ENCODE results near the gene EFNA2. TPM values are rescaled to one million over a fixed set of nuclear protein-coding genes. Genes with fewer than 3 reads are reported as not detected.

EFNA2 gene
- polyA plus RNA-seq, 1 of the 3 experiments (the other 2 are of a cell fraction) = 1.1 TPM

DNA sequence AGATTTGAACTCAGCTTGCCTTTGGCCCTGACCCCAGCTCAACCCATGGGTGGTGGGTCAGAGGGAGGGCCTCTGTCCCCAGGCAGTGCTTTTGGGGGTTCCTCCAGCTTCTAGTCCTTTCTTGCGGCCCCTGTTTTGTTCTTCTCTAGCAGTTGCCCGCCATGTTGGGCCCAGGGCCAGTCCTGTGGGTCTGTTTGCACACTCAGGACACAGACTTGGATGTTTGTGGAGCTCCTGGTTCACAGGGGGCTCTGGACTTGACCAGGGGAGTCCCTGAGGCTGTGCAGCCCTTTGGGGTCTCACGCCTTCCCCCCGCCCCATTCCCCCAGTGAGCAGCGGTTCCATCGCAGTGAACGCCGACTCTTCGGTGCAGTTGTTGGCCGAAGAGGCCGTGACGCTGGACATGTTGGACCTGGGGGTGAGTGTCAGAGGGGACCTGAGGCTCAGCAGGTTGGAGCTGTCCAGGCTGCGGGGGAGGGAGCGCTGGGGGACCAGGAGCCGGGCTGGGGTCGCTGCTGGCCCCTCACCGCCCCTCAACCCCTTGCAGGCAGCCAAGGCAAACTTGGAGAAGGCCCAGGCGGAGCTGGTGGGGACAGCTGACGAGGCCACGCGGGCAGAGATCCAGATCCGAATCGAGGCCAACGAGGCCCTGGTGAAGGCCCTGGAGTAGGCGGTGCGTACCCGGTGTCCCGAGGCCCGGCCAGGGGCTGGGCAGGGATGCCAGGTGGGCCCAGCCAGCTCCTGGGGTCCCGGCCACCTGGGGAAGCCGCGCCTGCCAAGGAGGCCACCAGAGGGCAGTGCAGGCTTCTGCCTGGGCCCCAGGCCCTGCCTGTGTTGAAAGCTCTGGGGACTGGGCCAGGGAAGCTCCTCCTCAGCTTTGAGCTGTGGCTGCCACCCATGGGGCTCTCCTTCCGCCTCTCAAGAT is 41.6 kb upstream of the EFNA2 start:
- CTCF ChIA-PET = interaction anchor here (0.6 to 9.7 kb wide), 51 partner anchors 8 to 660 kb away, joined by 3 to 594 read pairs (median 4); partner anchors contain the start of genes ABCA7, APC2, CFD and CIRBP
- Histone ChIP-seq H3K36me3 (replicated peaks in 1 of 2; ENCODE audit: control insufficient read depth in 1 of 2, insufficient read depth in 2 of 2, low read length in 1 of 2) (no peaks in the 10 kb centered on the region), H3K4me2 (peak overlapping the region; percentile 99), H3K9me3 (no peaks in the 10 kb centered on the region), H4K20me1 (ENCODE audit: insufficient read depth) (0 out of 2 replicates have a peak, but pooled peaks cover 6% of the 10 kb centered on the region), H3K79me2 (ENCODE audit: insufficient read depth) (peaks cover 40% of the 10 kb centered on the region), H3K27me3 (ENCODE audit: insufficient read depth) (no peaks in the 10 kb centered on the region), H3K27ac (ENCODE audit: low read depth in 2 of 2, low read length in 1 of 2) (peak overlapping the region; percentile 47 to 50; a peak in 2 of 4 replicates), H3K4me1 (ENCODE audit: control insufficient read depth in 1 of 2, insufficient read depth in 2 of 2, low read depth in 1 of 2, low read length in 1 of 2) (peaks cover 22 to 49% of the 10 kb centered on the region in 2 experiments; a peak in 3 of 4 replicates), H3K4me3 (ENCODE audit: low read depth in 2 of 2, low read length in 1 of 2) (peak overlapping the region in 1 of 2 experiments; percentile 33; a peak in 1 of 4 replicates), H3F3A (replicated peaks; ENCODE audit: insufficient read depth) (peaks cover 42% of the 10 kb centered on the region), H3K9me2 (no peaks in the 10 kb centered on the region), H3K9ac (no peak overlapping the region), H2AFZ (ENCODE audit: low read depth) (no peak overlapping the region)
- DNase-seq = peak; percentile 86
- POLR2A ChIA-PET = interaction anchor here (0.6 to 2.9 kb wide), 13 partner anchors 9 to 643 kb away, joined by 3 to 110 read pairs (median 5); partner anchors contain the start of genes CIRBP and FAM174C
- WGBS (ENCODE audit: low lambda C conversion rate) = 61% methylated on average over 14 of the region's 33 CpGs
- TF ChIP-seq RFX5 (IDR thresholded peaks at IDR 0.05; ENCODE audit: low read length) (no peak), CHD2 (IDR thresholded peaks at IDR 0.05; ENCODE audit: low read length, partially characterized antibody) (peak; percentile 29), RXRA (IDR thresholded peaks at IDR 0.05; ENCODE audit: borderline replicate concordance, low read depth) (no peak), MEF2A (IDR thresholded peaks at IDR 0.05; ENCODE audit: borderline replicate concordance, low read depth) (no peak), ELF1 (IDR thresholded peaks at IDR 0.05) (no peak), SIN3A (IDR thresholded peaks at IDR 0.05; ENCODE audit: borderline replicate concordance, low read depth, low read length) (peak; percentile 76; the same call in 1 of the 2 replicates), YY1 (IDR thresholded peaks at IDR 0.05; ENCODE audit: low read depth) (no peak), NRF1 (IDR thresholded peaks at IDR 0.05; ENCODE audit: low read depth, low read length) (no peak), SMC3 (IDR thresholded peaks at IDR 0.05; ENCODE audit: low read depth, low read length) (peak; percentile 84), GATA2 (CRISPR knock-in tag; IDR thresholded peaks at IDR 0.05) (no peak), TAF1 (IDR thresholded peaks at IDR 0.05; ENCODE audit: borderline replicate concordance, low read depth, low read length) (no peak; the same call in 1 of the 2 replicates), GABPA (IDR thresholded peaks at IDR 0.05; ENCODE audit: low read depth) (no peak), RAD21 (IDR thresholded peaks at IDR 0.05; ENCODE audit: low read length) (peak; percentile 83), TCF12 (IDR thresholded peaks at IDR 0.05) (no peak), MXI1 (IDR thresholded peaks at IDR 0.05; ENCODE audit: low read depth, low read length) (no peak)
- TF ChIP-seq, protein P1, sequence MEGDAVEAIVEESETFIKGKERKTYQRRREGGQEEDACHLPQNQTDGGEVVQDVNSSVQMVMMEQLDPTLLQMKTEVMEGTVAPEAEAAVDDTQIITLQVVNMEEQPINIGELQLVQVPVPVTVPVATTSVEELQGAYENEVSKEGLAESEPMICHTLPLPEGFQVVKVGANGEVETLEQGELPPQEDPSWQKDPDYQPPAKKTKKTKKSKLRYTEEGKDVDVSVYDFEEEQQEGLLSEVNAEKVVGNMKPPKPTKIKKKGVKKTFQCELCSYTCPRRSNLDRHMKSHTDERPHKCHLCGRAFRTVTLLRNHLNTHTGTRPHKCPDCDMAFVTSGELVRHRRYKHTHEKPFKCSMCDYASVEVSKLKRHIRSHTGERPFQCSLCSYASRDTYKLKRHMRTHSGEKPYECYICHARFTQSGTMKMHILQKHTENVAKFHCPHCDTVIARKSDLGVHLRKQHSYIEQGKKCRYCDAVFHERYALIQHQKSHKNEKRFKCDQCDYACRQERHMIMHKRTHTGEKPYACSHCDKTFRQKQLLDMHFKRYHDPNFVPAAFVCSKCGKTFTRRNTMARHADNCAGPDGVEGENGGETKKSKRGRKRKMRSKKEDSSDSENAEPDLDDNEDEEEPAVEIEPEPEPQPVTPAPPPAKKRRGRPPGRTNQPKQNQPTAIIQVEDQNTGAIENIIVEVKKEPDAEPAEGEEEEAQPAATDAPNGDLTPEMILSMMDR (IDR thresholded peaks at IDR 0.05) = peak; percentile 86
- TF ChIP-seq, protein P2, sequence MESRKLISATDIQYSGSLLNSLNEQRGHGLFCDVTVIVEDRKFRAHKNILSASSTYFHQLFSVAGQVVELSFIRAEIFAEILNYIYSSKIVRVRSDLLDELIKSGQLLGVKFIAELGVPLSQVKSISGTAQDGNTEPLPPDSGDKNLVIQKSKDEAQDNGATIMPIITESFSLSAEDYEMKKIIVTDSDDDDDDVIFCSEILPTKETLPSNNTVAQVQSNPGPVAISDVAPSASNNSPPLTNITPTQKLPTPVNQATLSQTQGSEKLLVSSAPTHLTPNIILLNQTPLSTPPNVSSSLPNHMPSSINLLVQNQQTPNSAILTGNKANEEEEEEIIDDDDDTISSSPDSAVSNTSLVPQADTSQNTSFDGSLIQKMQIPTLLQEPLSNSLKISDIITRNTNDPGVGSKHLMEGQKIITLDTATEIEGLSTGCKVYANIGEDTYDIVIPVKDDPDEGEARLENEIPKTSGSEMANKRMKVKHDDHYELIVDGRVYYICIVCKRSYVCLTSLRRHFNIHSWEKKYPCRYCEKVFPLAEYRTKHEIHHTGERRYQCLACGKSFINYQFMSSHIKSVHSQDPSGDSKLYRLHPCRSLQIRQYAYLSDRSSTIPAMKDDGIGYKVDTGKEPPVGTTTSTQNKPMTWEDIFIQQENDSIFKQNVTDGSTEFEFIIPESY (IDR thresholded peaks at IDR 0.05; ENCODE audit: borderline replicate concordance, low read depth) = no peak
- TF ChIP-seq, protein P3, sequence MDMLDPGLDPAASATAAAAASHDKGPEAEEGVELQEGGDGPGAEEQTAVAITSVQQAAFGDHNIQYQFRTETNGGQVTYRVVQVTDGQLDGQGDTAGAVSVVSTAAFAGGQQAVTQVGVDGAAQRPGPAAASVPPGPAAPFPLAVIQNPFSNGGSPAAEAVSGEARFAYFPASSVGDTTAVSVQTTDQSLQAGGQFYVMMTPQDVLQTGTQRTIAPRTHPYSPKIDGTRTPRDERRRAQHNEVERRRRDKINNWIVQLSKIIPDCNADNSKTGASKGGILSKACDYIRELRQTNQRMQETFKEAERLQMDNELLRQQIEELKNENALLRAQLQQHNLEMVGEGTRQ (IDR thresholded peaks at IDR 0.05; ENCODE audit: borderline replicate concordance, low read depth, low read length) = no peak
- TF ChIP-seq, protein P4, sequence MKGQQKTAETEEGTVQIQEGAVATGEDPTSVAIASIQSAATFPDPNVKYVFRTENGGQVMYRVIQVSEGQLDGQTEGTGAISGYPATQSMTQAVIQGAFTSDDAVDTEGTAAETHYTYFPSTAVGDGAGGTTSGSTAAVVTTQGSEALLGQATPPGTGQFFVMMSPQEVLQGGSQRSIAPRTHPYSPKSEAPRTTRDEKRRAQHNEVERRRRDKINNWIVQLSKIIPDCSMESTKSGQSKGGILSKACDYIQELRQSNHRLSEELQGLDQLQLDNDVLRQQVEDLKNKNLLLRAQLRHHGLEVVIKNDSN (IDR thresholded peaks at IDR 0.05; ENCODE audit: borderline replicate concordance, low read depth) = no peak
- TF ChIP-seq, protein P5, sequence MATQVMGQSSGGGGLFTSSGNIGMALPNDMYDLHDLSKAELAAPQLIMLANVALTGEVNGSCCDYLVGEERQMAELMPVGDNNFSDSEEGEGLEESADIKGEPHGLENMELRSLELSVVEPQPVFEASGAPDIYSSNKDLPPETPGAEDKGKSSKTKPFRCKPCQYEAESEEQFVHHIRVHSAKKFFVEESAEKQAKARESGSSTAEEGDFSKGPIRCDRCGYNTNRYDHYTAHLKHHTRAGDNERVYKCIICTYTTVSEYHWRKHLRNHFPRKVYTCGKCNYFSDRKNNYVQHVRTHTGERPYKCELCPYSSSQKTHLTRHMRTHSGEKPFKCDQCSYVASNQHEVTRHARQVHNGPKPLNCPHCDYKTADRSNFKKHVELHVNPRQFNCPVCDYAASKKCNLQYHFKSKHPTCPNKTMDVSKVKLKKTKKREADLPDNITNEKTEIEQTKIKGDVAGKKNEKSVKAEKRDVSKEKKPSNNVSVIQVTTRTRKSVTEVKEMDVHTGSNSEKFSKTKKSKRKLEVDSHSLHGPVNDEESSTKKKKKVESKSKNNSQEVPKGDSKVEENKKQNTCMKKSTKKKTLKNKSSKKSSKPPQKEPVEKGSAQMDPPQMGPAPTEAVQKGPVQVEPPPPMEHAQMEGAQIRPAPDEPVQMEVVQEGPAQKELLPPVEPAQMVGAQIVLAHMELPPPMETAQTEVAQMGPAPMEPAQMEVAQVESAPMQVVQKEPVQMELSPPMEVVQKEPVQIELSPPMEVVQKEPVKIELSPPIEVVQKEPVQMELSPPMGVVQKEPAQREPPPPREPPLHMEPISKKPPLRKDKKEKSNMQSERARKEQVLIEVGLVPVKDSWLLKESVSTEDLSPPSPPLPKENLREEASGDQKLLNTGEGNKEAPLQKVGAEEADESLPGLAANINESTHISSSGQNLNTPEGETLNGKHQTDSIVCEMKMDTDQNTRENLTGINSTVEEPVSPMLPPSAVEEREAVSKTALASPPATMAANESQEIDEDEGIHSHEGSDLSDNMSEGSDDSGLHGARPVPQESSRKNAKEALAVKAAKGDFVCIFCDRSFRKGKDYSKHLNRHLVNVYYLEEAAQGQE (IDR thresholded peaks at IDR 0.05; ENCODE audit: low read depth, low read length) = no peak
- TF ChIP-seq, protein P6, sequence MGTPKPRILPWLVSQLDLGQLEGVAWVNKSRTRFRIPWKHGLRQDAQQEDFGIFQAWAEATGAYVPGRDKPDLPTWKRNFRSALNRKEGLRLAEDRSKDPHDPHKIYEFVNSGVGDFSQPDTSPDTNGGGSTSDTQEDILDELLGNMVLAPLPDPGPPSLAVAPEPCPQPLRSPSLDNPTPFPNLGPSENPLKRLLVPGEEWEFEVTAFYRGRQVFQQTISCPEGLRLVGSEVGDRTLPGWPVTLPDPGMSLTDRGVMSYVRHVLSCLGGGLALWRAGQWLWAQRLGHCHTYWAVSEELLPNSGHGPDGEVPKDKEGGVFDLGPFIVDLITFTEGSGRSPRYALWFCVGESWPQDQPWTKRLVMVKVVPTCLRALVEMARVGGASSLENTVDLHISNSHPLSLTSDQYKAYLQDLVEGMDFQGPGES (IDR thresholded peaks at IDR 0.05; ENCODE audit: low read depth, low read length) = no peak

Measured in SK-N-SH (cell line).